Psoas muscle (tissue), 8 donors: ENCODE data around the gene OTUD1. TPM values are rescaled to one million over a fixed set of nuclear protein-coding genes. Genes with fewer than 3 reads are reported as not detected.

Experiments
- ATAC-seq, 4 donors: fragments of 200-7000 bp; cut with Tn5 transposase; one replicate each; pipeline ENCODE4 v1.9.1; 2020; ENCODE audit warnings: moderate library complexity in 3 of 4, mild to moderate bottlenecking in 2 of 4
- DNase-seq, 2 donors: peaks; one replicate each; pipeline ENCODE4 v3.0.0-alpha.2; 2020
- H3K27ac ChIP-seq: fragments of 200-600 bp; one replicate; pipeline ENCODE4 v1.8.0; 2022
- H3K27me3 ChIP-seq, 3 donors: fragments of 200-600 bp in 1 of 3; one replicate each; pipeline versions ENCODE4 v1.6.1 to v1.8.0; 2013 to 2022; ENCODE audit warnings: low read length in 2 of 3, mild to moderate bottlenecking in 2 of 3, moderate library complexity in 1 of 3; ENCODE audit not compliant: insufficient read depth in 3 of 3
- H3K36me3 ChIP-seq, 2 donors: fragments of 200-600 bp in 1 of 2; one replicate each; pipeline versions ENCODE4 v1.6.1 to v1.8.0; 2013 to 2022; ENCODE audit warnings: low read depth in 1 of 2, mild to moderate bottlenecking in 1 of 2, moderate library complexity in 1 of 2; ENCODE audit not compliant: insufficient read depth in 1 of 2
- H3K4me1 ChIP-seq: fragments of 200-600 bp; one replicate; pipeline ENCODE4 v1.8.0; 2022
- H3K4me3 ChIP-seq: fragments of 200-600 bp; one replicate; pipeline ENCODE4 v1.8.0; 2022; ENCODE audit warnings: mild to moderate bottlenecking
- H3K9me3 ChIP-seq: fragments of 200-600 bp; one replicate; pipeline ENCODE4 v1.8.0; 2022
- WGBS, 3 donors: extraction: QIAGEN DNeasy Blood & Tissue Kit; methylation state at CpG; one replicate each; pipeline versions ENCODE4 v1.1.6 to v1.1.7; 2013; 5-methylcytosine and 5-hydroxymethylcytosine counted together
- intact Hi-C, 2 donors: fragments of 100-400 bp; cut with DNase I; formaldehyde crosslinking; loops; one replicate each; pipeline versions ENCODE4 v1.11.0 to v1.14.2; 2022
- polyA plus RNA-seq, 3 donors: library from polyadenylated mRNA; stranded (reverse); fragments of 200-250 nt; gene quantifications; one replicate each; pipeline ENCODE4 v1.2.3, GENCODE V29; 2013
- total RNA-seq, 4 donors: library from RNA; stranded (reverse); fragmentation: NEBNext Ultra II Directional in 2 of 4; extraction: Animal tissue kit (Norgen Biotek cat#: 25700) in 2 of 4; gene quantifications; one replicate each; pipeline versions ENCODE4 v1.2.1 to v1.2.4, GENCODE V29; 2021 to 2023
- TF ChIP-seq, protein P1 (sequence below): fragments of 200-600 bp; IDR thresholded peaks from one replicate; pipeline ENCODE4 v1.8.0; 2022; ENCODE audit warnings: antibody characterized with exemption
- donor health status: healthy with polysubstance abuse.
- donor health status: DM: no; HTN: no; CAD: no; lungs with moderate emphysema.
- donor health status: Bipolar disorder and iron deficiency.
- donor health status: healthy.
- donor health status: DM: yes; HTN: yes; CAD: no.
- donor health status: DM: no; HTN: no; CAD: no.
- donor health status: DM: no; HTN: no; CAD: no.
- donor health status: DM: yes; HTN: yes; CAD: no.

OTUD1 gene
- total and polyA plus RNA-seq, 7 donors, result 1.9 to 165 (median 73.1) TPM

DNA sequence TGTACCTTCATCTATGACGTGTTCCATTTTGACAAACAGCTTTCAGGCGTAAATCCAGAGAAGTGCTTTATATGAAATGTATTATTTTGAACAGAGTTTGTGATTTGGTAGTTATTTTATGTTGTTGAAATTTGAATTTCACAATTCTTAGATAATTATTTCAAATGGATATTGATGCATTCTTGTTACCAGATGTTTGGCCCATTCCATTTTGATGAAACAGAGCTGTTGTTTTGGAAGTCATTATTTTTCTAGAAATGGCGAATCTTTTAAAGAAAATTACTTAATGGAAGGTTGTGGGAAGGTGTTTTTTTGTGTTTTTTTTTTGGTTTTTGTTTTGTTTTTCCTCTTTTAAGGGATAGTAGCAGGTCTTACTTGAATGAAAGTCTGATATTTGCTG, 2.4 kb downstream of the OTUD1 start:
- Histone ChIP-seq H3K36me3 (peaks cover 0 to 32% of the 10 kb centered on the region in 2 donors), H3K4me1 (peaks cover 34% of the 10 kb centered on the region), H3K9me3 (no peaks in the 10 kb centered on the region), H3K4me3 (peak overlapping the region; percentile 95), H3K27me3 (no peaks in the 10 kb centered on the region), H3K27ac (peak overlapping the region; percentile 97)
- DNase-seq (no peak), ATAC-seq (no peak)
- TF ChIP-seq, protein P1, sequence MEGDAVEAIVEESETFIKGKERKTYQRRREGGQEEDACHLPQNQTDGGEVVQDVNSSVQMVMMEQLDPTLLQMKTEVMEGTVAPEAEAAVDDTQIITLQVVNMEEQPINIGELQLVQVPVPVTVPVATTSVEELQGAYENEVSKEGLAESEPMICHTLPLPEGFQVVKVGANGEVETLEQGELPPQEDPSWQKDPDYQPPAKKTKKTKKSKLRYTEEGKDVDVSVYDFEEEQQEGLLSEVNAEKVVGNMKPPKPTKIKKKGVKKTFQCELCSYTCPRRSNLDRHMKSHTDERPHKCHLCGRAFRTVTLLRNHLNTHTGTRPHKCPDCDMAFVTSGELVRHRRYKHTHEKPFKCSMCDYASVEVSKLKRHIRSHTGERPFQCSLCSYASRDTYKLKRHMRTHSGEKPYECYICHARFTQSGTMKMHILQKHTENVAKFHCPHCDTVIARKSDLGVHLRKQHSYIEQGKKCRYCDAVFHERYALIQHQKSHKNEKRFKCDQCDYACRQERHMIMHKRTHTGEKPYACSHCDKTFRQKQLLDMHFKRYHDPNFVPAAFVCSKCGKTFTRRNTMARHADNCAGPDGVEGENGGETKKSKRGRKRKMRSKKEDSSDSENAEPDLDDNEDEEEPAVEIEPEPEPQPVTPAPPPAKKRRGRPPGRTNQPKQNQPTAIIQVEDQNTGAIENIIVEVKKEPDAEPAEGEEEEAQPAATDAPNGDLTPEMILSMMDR, result no peak
- intact Hi-C loops, result no loop called here
- WGBS, 3 donors, result 36 to 52% (median 38%) methylated on average over 3 of the region's 3 CpGs

DNA sequence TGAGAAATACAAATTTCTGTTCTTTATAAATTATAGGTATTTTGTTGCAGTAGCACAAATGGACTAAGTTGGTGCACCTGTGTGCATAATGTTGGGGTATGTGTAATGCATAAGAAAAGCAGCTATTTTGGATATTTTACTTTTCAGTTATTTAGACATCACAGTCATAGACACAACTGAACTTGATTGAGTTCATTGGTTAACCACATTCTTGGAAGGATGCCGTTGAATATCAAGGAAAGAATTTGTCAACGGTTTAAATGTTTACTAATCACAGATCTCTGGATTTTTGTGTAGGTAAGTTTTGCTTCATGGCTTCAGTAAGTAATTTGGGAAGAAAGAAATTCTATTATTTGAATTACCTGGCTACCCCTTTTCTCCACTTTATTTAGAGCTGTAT, 4.1 kb downstream of the OTUD1 start:
- Histone ChIP-seq H3K27ac (peak overlapping the region; percentile 97), H3K27me3 (no peaks in the 10 kb centered on the region), H3K9me3 (no peaks in the 10 kb centered on the region), H3K4me1 (peaks cover 32% of the 10 kb centered on the region), H3K4me3 (peak overlapping the region; percentile 95), H3K36me3 (peaks cover 0 to 32% of the 10 kb centered on the region in 2 donors)
- no peak for ATAC-seq
- TF ChIP-seq, protein P1, result no peak
- no peak for DNase-seq
- WGBS, 3 donors, result 29 to 58% (median 52%) methylated on average over 2 of the region's 2 CpGs
- intact Hi-C loops, result no loop called here

DNA sequence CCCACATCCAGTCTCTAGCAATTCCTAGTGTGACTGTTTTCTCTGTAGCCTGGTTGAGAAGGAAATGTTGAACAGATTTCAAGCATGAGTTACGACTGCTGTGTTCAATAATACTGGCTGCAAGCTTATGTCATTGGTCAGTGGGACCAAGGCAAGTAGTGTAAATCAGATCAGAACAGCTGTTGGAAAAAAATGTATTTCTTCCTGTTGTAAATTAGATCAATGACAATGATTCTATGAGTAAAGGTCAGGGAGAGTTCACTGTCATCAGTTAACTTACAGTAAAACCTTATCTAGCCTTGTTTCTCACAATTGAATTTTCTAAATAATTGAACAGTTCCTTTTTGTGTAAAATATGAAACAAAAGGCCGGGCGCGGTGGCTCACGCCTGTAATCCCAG, 6.7 kb downstream of the OTUD1 start:
- peak overlapping the region; percentile 72 for H3K27ac ChIP-seq
- peaks cover 0 to 28% of the 10 kb centered on the region in 2 donors for H3K36me3 ChIP-seq
- peaks cover 32% of the 10 kb centered on the region for H3K4me1 ChIP-seq
- H3K9me3 ChIP-seq, result no peaks in the 10 kb centered on the region
- ATAC-seq (no peak), DNase-seq (no peak)
- peak overlapping the region; percentile 2 for H3K4me3 ChIP-seq
- intact Hi-C loops, result no loop called here
- H3K27me3 ChIP-seq, result no peaks in the 10 kb centered on the region
- 74 to 83% (median 80%) methylated on average over 5 of the region's 5 CpGs for WGBS, 3 donors
- TF ChIP-seq, protein P1, result no peak

DNA sequence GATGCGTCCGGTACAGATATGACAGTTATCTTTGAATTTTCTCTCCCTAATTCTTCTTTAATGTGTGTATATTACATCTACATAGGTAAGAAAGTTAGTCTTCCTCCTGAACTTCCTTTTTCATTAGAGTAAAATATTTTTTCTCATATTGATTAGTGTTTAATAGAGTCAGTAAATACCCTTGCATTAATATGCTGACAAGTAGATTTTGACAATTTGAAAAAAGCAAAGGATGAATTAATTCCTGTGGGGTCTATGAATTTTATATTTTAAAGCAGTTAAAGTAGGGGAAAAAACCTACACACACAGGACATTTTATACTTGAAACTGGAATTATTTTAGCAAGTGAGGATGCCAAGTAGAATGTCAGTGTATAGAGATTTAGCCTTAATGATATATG, 9.4 kb downstream of the OTUD1 start:
- Histone ChIP-seq H3K27ac (peak overlapping the region; percentile 13), H3K36me3 (peaks cover 0 to 15% of the 10 kb centered on the region in 2 donors), H3K9me3 (no peaks in the 10 kb centered on the region), H3K4me3 (no peak overlapping the region), H3K27me3 (no peaks in the 10 kb centered on the region), H3K4me1 (peaks cover 24% of the 10 kb centered on the region)
- 98 to 100% (median 99%) methylated on average over 2 of the region's 2 CpGs for WGBS, 3 donors
- no peak for DNase-seq
- TF ChIP-seq, protein P1, result no peak
- no peak for ATAC-seq
- intact Hi-C loops, result no loop called here
